DMS53 (cell line): Measurements from ENCODE around the gene BORCS5.

Experiments used
- DNase-seq: peaks from one replicate; lab custom pipeline; 2025; lab: John Stamatoyannopoulos, UW

Gene BORCS5

DNA sequence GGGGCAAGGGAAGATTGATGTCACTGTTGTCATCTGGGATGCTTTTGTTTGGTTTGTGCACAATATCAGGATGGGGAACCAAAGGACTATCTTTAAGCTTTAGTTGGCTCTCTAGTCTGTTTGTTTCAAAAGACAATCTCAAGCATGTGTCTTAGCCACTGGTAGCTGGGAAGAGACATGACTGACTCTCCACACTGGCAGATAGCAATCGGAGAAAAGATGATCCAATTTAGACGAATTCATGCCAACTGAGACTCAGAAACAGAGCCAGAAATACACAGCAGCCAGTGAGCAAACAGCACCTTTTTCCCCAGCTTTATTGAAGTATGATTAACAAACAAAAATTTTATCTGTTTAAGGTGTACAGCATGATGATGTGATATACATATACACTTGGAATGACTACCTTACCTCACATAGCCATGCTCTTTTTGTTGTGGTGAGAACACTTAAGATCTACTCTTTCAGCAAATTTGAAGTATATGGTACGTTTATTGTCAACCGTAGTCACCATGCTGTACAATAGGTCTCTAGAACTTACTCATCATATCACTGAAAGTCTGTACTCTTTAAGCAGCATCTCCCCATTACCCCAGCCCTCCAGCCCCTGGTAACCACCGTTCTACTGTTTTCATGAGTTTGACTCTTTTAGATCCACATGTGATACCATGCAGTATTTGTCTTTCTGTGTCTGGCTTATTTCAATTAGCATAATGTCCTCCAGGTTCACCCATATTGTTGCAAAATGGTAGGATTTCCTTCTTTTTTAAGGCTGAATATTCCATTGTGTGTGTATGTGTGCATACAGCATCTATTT lies 155.2 kb downstream of the BORCS5 start:
- DNase-seq, result no peak

DNA sequence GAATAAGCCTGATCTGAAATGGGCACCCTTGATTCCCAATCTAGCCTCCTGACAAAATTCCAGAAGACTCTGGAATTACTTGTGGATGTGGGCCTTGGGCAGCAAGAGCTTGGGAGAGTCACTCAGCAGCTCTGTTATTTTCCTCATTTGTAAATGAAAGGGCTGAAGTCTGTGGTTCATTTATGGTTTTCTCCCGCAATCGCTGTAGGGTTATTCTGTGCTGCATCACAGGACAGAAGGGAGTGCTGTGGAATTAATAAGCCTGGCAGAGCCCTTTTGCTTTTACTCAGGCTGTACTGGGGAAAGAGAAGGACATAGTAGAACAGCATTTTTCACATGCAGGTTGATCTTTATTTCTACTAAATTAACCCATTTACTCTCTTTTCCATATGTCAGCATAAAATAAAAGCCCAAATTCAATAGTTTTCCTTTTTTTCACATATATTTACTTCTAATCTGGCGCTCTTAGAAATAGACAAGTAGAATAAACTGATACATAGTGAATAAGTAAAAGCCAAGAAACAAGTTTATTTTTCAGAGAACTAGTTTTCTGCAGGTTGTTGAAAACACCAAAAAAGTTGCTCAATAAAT lies 156.6 kb downstream of the BORCS5 start:
- DNase-seq, result no peak

DNA sequence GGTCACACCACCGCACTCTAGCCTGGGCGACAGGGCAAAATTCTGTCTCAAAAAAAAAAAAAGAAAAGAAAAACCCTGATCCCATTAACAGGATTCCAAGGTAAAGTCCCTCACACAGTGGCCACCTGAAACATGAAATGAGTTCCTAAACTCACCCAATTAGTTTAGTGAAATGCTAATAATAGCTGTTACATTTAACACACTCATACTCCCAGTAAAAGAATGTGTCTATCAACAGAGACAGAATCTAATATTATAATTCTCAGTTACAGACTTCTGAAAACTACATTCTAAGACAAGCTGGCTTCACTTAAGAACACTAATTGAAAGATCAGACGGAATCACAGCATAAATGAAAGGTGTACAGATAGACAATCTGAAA lies 161.6 kb downstream of the BORCS5 start:
- DNase-seq, result no peak

DNA sequence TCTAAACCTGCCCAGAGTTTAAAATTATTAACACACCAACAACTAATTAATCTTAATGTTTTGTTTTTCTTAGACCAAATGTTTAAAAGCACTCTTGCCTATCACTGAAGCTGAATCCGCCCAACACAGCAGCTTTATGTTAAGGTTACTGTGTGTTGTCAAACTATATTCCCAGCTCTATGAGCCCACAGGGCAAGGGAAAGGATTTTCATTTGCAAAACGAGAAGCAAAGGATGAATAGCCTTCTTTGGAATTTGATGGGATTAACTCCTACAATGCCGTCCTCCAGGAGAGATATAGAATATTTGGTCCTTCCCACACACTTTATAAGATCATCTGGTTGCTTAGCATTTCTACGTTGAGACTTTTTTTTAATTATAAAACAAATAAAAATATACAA lies 162.0 kb downstream of the BORCS5 start:
- DNase-seq, result no peak
